Measurements from ENCODE around the gene ADORA2A. TPM values are rescaled to one million over a fixed set of nuclear protein-coding genes. Genes with fewer than 3 reads are reported as not detected.
A peak's percentile ranks its signal among the peaks of the same experiment; 100 is the strongest.

Gene ADORA2A
- total RNA-seq, 2 experiments from 2014 or later: 19.7 to 21.1 TPM

- peaks cover 11% of the 10 kb centered on the region for H3K36me3 Mint-ChIP-seq
- no peak overlapping the region for H3K4me3 Mint-ChIP-seq
- CTCF ChIA-PET: interaction anchor here (1.3 kb wide), 2 partner anchors 11 to 19 kb away, joined by 3 read pairs; no protein-coding TSS in a partner anchor
- ATAC-seq (no peak), DNase-seq (no peak)
- no peaks in the 10 kb centered on the region for H3K27me3 Mint-ChIP-seq
- H3K27ac Mint-ChIP-seq: no peak overlapping the region
- H3K9me3 Mint-ChIP-seq (ENCODE audit: low read depth): no peaks in the 10 kb centered on the region
- H3K4me1 Mint-ChIP-seq: peaks cover 25% of the 10 kb centered on the region
Observed at GRCh38 chr22:24443668-24444067, 16.3 kb downstream of the ADORA2A start.

- Mint-ChIP-seq H3K36me3 (peaks cover 11% of the 10 kb centered on the region), H3K27me3 (no peaks in the 10 kb centered on the region), H3K4me3 (no peak overlapping the region), H3K9me3 (ENCODE audit: low read depth) (no peaks in the 10 kb centered on the region), H3K27ac (no peak overlapping the region), H3K4me1 (peaks cover 25% of the 10 kb centered on the region)
- DNase-seq (no peak), ATAC-seq (no peak)
- CTCF ChIA-PET: interaction anchor here (1.3 to 1.9 kb wide), 2 partner anchors 9 to 10 kb away, joined by 3 to 5 read pairs; no protein-coding TSS in a partner anchor
Observed at GRCh38 chr22:24444251-24444650, 16.9 kb downstream of the ADORA2A start.

- no peaks in the 10 kb centered on the region for H3K27me3 Mint-ChIP-seq
- CTCF ChIA-PET: interaction anchor here (1.3 to 1.9 kb wide), 2 partner anchors 10 kb away, joined by 3 to 5 read pairs; no protein-coding TSS in a partner anchor
- DNase-seq: no peak
- no peaks in the 10 kb centered on the region for H3K9me3 Mint-ChIP-seq (ENCODE audit: low read depth)
- peaks cover 25% of the 10 kb centered on the region for H3K4me1 Mint-ChIP-seq
- peaks cover 11% of the 10 kb centered on the region for H3K36me3 Mint-ChIP-seq
- no peak overlapping the region for H3K27ac Mint-ChIP-seq
- no peak overlapping the region for H3K4me3 Mint-ChIP-seq
- ATAC-seq: no peak
Observed at GRCh38 chr22:24444729-24445466, 17.5 kb downstream of the ADORA2A start.

- H3K27ac Mint-ChIP-seq: no peak overlapping the region
- H3K27me3 Mint-ChIP-seq: no peaks in the 10 kb centered on the region
- peaks cover 11% of the 10 kb centered on the region for H3K36me3 Mint-ChIP-seq
- H3K9me3 Mint-ChIP-seq (ENCODE audit: low read depth): no peaks in the 10 kb centered on the region
- H3K4me1 Mint-ChIP-seq: peaks cover 18% of the 10 kb centered on the region
- CTCF ChIA-PET: interaction anchor here (1.9 kb wide), 1 partner anchor 11 kb away, joined by 5 read pairs; no protein-coding TSS in a partner anchor
- ATAC-seq (peak; percentile 63), DNase-seq (no peak)
- H3K4me3 Mint-ChIP-seq: no peak overlapping the region
Observed at GRCh38 chr22:24445481-24446259, 18.3 kb downstream of the ADORA2A start.

- CTCF ChIA-PET: interaction anchor here (1.9 kb wide), 1 partner anchor 11 kb away, joined by 5 read pairs; no protein-coding TSS in a partner anchor
- no peak for ATAC-seq
- Mint-ChIP-seq H3K27me3 (no peaks in the 10 kb centered on the region), H3K36me3 (peaks cover 9% of the 10 kb centered on the region), H3K4me3 (no peak overlapping the region), H3K9me3 (ENCODE audit: low read depth) (no peaks in the 10 kb centered on the region), H3K4me1 (peaks cover 15% of the 10 kb centered on the region), H3K27ac (no peak overlapping the region)
- no peak for DNase-seq
Observed at GRCh38 chr22:24446260-24446611, 18.8 kb downstream of the ADORA2A start.

GRCh38 chr22:24450610-24451009 is 23.2 kb downstream of the ADORA2A start:
- no peak overlapping the region for H3K27ac Mint-ChIP-seq
- H3K27me3 Mint-ChIP-seq: no peaks in the 10 kb centered on the region
- no peaks in the 10 kb centered on the region for H3K9me3 Mint-ChIP-seq (ENCODE audit: low read depth)
- CTCF ChIA-PET: no interaction called here
- ATAC-seq (no peak), DNase-seq (no peak)
- no peaks in the 10 kb centered on the region for H3K36me3 Mint-ChIP-seq
- peaks cover 7% of the 10 kb centered on the region for H3K4me1 Mint-ChIP-seq
- no peak overlapping the region for H3K4me3 Mint-ChIP-seq

- no peak overlapping the region for H3K27ac Mint-ChIP-seq
- H3K9me3 Mint-ChIP-seq (ENCODE audit: low read depth): no peaks in the 10 kb centered on the region
Observed at GRCh38 chr22:24451162-24451561, 23.8 kb downstream of the ADORA2A start.

GRCh38 chr22:24453853-24454252 is 26.5 kb downstream of the ADORA2A start:
- Mint-ChIP-seq H3K36me3 (no peaks in the 10 kb centered on the region), H3K4me3 (no peak overlapping the region), H3K4me1 (no peaks in the 10 kb centered on the region), H3K27ac (no peak overlapping the region), H3K9me3 (ENCODE audit: low read depth) (no peaks in the 10 kb centered on the region), H3K27me3 (no peaks in the 10 kb centered on the region)
- DNase-seq (no peak), ATAC-seq (no peak)
- CTCF ChIA-PET: interaction anchor here (0.9 to 1.2 kb wide), 3 partner anchors 10 to 15 kb away, joined by 3 read pairs; no protein-coding TSS in a partner anchor

More at GRCh38 chr22:24451162-24451561, 23.8 kb downstream of the ADORA2A start:
- Mint-ChIP-seq H3K4me3 (no peak overlapping the region), H3K36me3 (no peaks in the 10 kb centered on the region), H3K4me1 (peaks cover 4% of the 10 kb centered on the region), H3K27me3 (no peaks in the 10 kb centered on the region)
- no peak for DNase-seq
- CTCF ChIA-PET: no interaction called here
- no peak for ATAC-seq

- no peak for ATAC-seq
- Mint-ChIP-seq H3K36me3 (no peaks in the 10 kb centered on the region), H3K9me3 (ENCODE audit: low read depth) (no peaks in the 10 kb centered on the region), H3K4me3 (no peak overlapping the region), H3K27ac (no peak overlapping the region), H3K4me1 (peaks cover 6% of the 10 kb centered on the region), H3K27me3 (no peaks in the 10 kb centered on the region)
- no peak for DNase-seq
- CTCF ChIA-PET: interaction anchor here (0.8 to 1.2 kb wide), 2 partner anchors 11 to 19 kb away, joined by 3 to 4 read pairs; no protein-coding TSS in a partner anchor
Observed at GRCh38 chr22:24455039-24455438, 27.6 kb downstream of the ADORA2A start.

- Mint-ChIP-seq H3K9me3 (ENCODE audit: low read depth) (no peaks in the 10 kb centered on the region), H3K4me3 (no peak overlapping the region), H3K4me1 (peaks cover 12% of the 10 kb centered on the region), H3K36me3 (no peaks in the 10 kb centered on the region), H3K27me3 (no peaks in the 10 kb centered on the region), H3K27ac (no peak overlapping the region)
- CTCF ChIA-PET: interaction anchor here (0.8 to 1.7 kb wide), 4 partner anchors 9 to 32 kb away, joined by 3 to 4 read pairs (median 4); no protein-coding TSS in a partner anchor
- no peak for ATAC-seq
- DNase-seq: no peak
Observed at GRCh38 chr22:24455751-24456426, 28.5 kb downstream of the ADORA2A start.

GRCh38 chr22:24457894-24458420 is 30.6 kb downstream of the ADORA2A start:
- Mint-ChIP-seq H3K27ac (no peak overlapping the region), H3K4me1 (peaks cover 15% of the 10 kb centered on the region), H3K9me3 (ENCODE audit: low read depth) (no peaks in the 10 kb centered on the region), H3K36me3 (peaks cover 1% of the 10 kb centered on the region), H3K4me3 (no peak overlapping the region), H3K27me3 (no peaks in the 10 kb centered on the region)
- ATAC-seq (no peak), DNase-seq (no peak)
- CTCF ChIA-PET: no interaction called here

- H3K9me3 Mint-ChIP-seq (ENCODE audit: low read depth): no peaks in the 10 kb centered on the region
- no peaks in the 10 kb centered on the region for H3K27me3 Mint-ChIP-seq
- peaks cover 1% of the 10 kb centered on the region for H3K36me3 Mint-ChIP-seq
- H3K27ac Mint-ChIP-seq: peak overlapping the region; percentile 6
- no peak overlapping the region for H3K4me3 Mint-ChIP-seq
- no peak for DNase-seq
- H3K4me1 Mint-ChIP-seq: peaks cover 15% of the 10 kb centered on the region
- CTCF ChIA-PET: interaction anchor here (1.1 to 2.5 kb wide), 2 partner anchors 13 to 36 kb away, joined by 4 to 11 read pairs; no protein-coding TSS in a partner anchor
- ATAC-seq: no peak
Observed at GRCh38 chr22:24459911-24460310, 32.5 kb downstream of the ADORA2A start.

All from activated CD8-positive, alpha-beta memory T cell treated with anti-CD3 and anti-CD28 coated beads, Interleukin-2, amount 10 ng/mL, durations not matched to agents 7 days and 5 days (primary cell).